GM12878 (cell line): ENCODE data around the gene FOXP1. TPM values are rescaled to one million over a fixed set of nuclear protein-coding genes. Genes with fewer than 3 reads are reported as not detected.

Source experiments
- ATAC-seq: fragments of 200-7000 bp; cut with Tn5 transposase; 3 replicates; pipeline ENCODE4 v1.9.1; 2020; ENCODE audit warnings: mild to moderate bottlenecking, moderate library complexity
- BruUV-seq: library from RNA; stranded (reverse); fragments of 400-500 nt; replicated peaks from 2 replicates; lab custom pipeline; 2021; lab: Mats Ljungman, UMichigan
- CTCF ChIA-PET: fragments of 300-600 bp; sonication (Branson Sonifier 250); formaldehyde crosslinking; extraction: SDS; loops from one replicate; lab custom pipeline; 2021; ENCODE audit warnings: inconsistent platforms; lab: Yijun Ruan, JAX
- POLR2A ChIA-PET: fragments of 350-600 bp; formaldehyde crosslinking; extraction: SDS; loops from one replicate; lab custom pipeline; 2021; ENCODE audit warnings: inconsistent platforms; lab: Charles Lee
- RAD21 ChIA-PET: fragments of 300-600 bp; sonication (Branson Sonifier 250); formaldehyde crosslinking; loops from one replicate; lab custom pipeline; 2023; ENCODE audit warnings: antibody characterized with exemption; ENCODE audit not compliant: unreplicated experiment; lab: Charles Lee
- SMC1A ChIA-PET: fragments of 300-600 bp; sonication (Branson Sonifier 250); formaldehyde crosslinking; loops from one replicate; lab custom pipeline; 2023; ENCODE audit not compliant: unreplicated experiment, uncharacterized antibody; lab: Charles Lee
- DNase-seq: peaks from one replicate; pipeline ENCODE4 v3.0.0-alpha.2; 2011; ENCODE audit warnings: low read depth, low spot score
- FAIRE-seq: peaks from 3 replicates; lab custom pipeline; 2011; peaks lifted over from hg19 to GRCh38; lab: Jason Lieb, UNC
- H2AFZ ChIP-seq: 2 replicates; pipeline ENCODE4 v1.6.0; 2011; ENCODE audit warnings: low read depth, low read length, control low read depth; ENCODE audit not compliant: control insufficient read depth
- H3K27ac ChIP-seq: 2 replicates; pipeline ENCODE4 v1.5.1; 2011; ENCODE audit warnings: control low read depth; ENCODE audit not compliant: control insufficient read depth, insufficient read depth
- H3K27me3 ChIP-seq, 2 experiments: replicated peaks in 1 of 2; 2 replicates each; pipeline versions ENCODE4 v1.6.0 to v1.6.1; 2011; ENCODE audit warnings: low read length in 1 of 2; ENCODE audit not compliant: control insufficient read depth in 2 of 2, insufficient read depth in 2 of 2
- H3K36me3 ChIP-seq, 2 experiments: 2 replicates each; pipeline ENCODE4 v1.5.1; 2011; ENCODE audit warnings: low read length in 1 of 2; ENCODE audit not compliant: control insufficient read depth in 2 of 2, insufficient read depth in 2 of 2
- H3K4me1 ChIP-seq: 2 replicates; pipeline ENCODE4 v1.6.1; 2011; ENCODE audit warnings: mild to moderate bottlenecking, low read length, moderate library complexity, mixed read lengths; ENCODE audit not compliant: control insufficient read depth, insufficient read depth
- H3K4me2 ChIP-seq: 2 replicates; pipeline ENCODE4 v1.6.0; 2011; ENCODE audit warnings: control low read depth; ENCODE audit not compliant: control insufficient read depth, insufficient read depth
- H3K4me3 ChIP-seq: fragments of 200-600 bp; sonication (generic); 2 replicates; pipeline ENCODE4 v1.5.1; 2016
- H3K79me2 ChIP-seq: 2 replicates; pipeline ENCODE4 v1.6.0; 2011; ENCODE audit warnings: low read length; ENCODE audit not compliant: control insufficient read depth, insufficient read depth
- H3K9ac ChIP-seq: 2 replicates; pipeline ENCODE4 v1.8.0; 2011; ENCODE audit warnings: low read length, control low read depth, mixed read lengths; ENCODE audit not compliant: control insufficient read depth, insufficient read depth
- H3K9me3 ChIP-seq: replicated peaks from 3 replicates; pipeline ENCODE4 v1.5.1; 2011; ENCODE audit warnings: mild to moderate bottlenecking, low read length; ENCODE audit not compliant: control insufficient read depth, insufficient read depth
- H4K20me1 ChIP-seq: 2 replicates; pipeline ENCODE4 v1.6.0; 2011; ENCODE audit not compliant: control insufficient read depth, insufficient read depth
- ATF7 ChIP-seq: fragments of 450-650 bp; IDR thresholded peaks from 2 replicates; pipeline ENCODE4 v1.6.1; 2016; ENCODE audit warnings: low read depth, mild to moderate bottlenecking
- BCL11A ChIP-seq: IDR thresholded peaks from 2 replicates; pipeline ENCODE4 v1.6.1; 2011; ENCODE audit warnings: low read depth, low read length
- CBX5 ChIP-seq: sonication (generic); IDR thresholded peaks from 2 replicates; pipeline ENCODE4 v1.6.1; 2016; ENCODE audit warnings: low read depth, moderate library complexity, mild to moderate bottlenecking, inconsistent platforms
- CEBPB ChIP-seq, 2 experiments: fragments of 150-350 bp in 1 of 2; IDR thresholded peaks; 2 replicates each; pipeline ENCODE4 v1.6.1; 2012 to 2014; ENCODE audit warnings: low read depth in 2 of 2, low read length in 2 of 2, borderline replicate concordance in 1 of 2, inconsistent platforms in 1 of 2
- CREM ChIP-seq: IDR thresholded peaks from 2 replicates; pipeline ENCODE4 v1.6.1; 2014; ENCODE audit warnings: antibody characterized with exemption, low read depth
- ESRRA ChIP-seq: IDR thresholded peaks from 2 replicates; pipeline ENCODE4 v1.6.1; 2012; ENCODE audit warnings: mild to moderate bottlenecking, low read length, improper control_type of control experiment
- IKZF2 ChIP-seq, 2 experiments: fragments of 450-650 bp; IDR thresholded peaks; 2 replicates each; pipeline ENCODE4 v1.6.1; 2017; ENCODE audit warnings: mild to moderate bottlenecking in 2 of 2, moderate library complexity in 2 of 2
- KAT2A ChIP-seq: conservative IDR thresholded peaks from 2 replicates; pipeline ENCODE4 v1.6.1; 2011; ENCODE audit warnings: low read depth, low read length; ENCODE audit not compliant: control insufficient read depth
- NFYB ChIP-seq: IDR thresholded peaks from 2 replicates; pipeline ENCODE4 v1.6.1; 2011; ENCODE audit warnings: low read depth, mild to moderate bottlenecking, low read length, improper control_type of control experiment, moderate library complexity; ENCODE audit not compliant: insufficient read depth
- SIN3A ChIP-seq: IDR thresholded peaks from 2 replicates; pipeline ENCODE4 v1.6.1; 2012; ENCODE audit warnings: low read depth, low read length, improper control_type of control experiment
- SMARCA5 ChIP-seq: fragments of 450-650 bp; IDR thresholded peaks from 2 replicates; pipeline ENCODE4 v1.6.1; 2017; ENCODE audit warnings: mild to moderate bottlenecking
- SREBF1 ChIP-seq: IDR thresholded peaks from 2 replicates; pipeline ENCODE4 v1.6.1; 2012; ENCODE audit warnings: mild to moderate bottlenecking, low read length
- SRF ChIP-seq, 2 experiments: IDR thresholded peaks; 2 replicates each; pipeline ENCODE4 v1.6.1; 2011; ENCODE audit warnings: low read depth in 2 of 2, low read length in 2 of 2, mild to moderate bottlenecking in 1 of 2, moderate library complexity in 1 of 2
- WRNIP1 ChIP-seq: IDR thresholded peaks from 2 replicates; pipeline ENCODE4 v1.6.1; 2011; ENCODE audit warnings: low read depth, low read length, improper control_type of control experiment, borderline replicate concordance
- ZSCAN29 ChIP-seq: fragments of 450-650 bp; IDR thresholded peaks from 2 replicates; pipeline ENCODE4 v1.6.1; 2017; ENCODE audit warnings: mild to moderate bottlenecking, moderate library complexity
- WGBS: methylation state at CpG from one replicate; pipeline ENCODE4 v1.1.6; 2016; ENCODE audit warnings: low lambda C conversion rate; ENCODE audit not compliant: insufficient replicate concordance, insufficient coverage; ENCODE audit errors: missing lambda C conversion rate; 5-methylcytosine and 5-hydroxymethylcytosine counted together
- in situ Hi-C: fragments of 300-500 bp; cut with MboI; formaldehyde crosslinking; loops from 9 replicates; pipeline ENCODE4 v1.14.3; 2018; ENCODE audit warnings: mixed read lengths
- intact Hi-C: fragments of 100-400 bp; cut with micrococcal nuclease; formaldehyde crosslinking; loops from one replicate; pipeline ENCODE4 v1.14.2; 2022; ENCODE audit not compliant: unreplicated experiment
- polyA plus RNA-seq, 11 experiments: library from polyadenylated mRNA; depleted of rRNA in 4 of 11; unstranded in 6 of 11; stranded (reverse) in 5 of 11; fragments of >200 nt; fragmentation: Nextera tagmentation in 4 of 11; fragmentation: Illumina TruSeq in 1 of 11; extraction: Ambion mirVana in 4 of 11; extraction: Trizol in 1 of 11; gene quantifications; 1 replicate in 1 of 11; 2 replicates in 10 of 11; pipeline versions ENCODE4 v1.2.1 to v1.2.3, GENCODE V29; 2011 to 2016; ENCODE audit warnings: inconsistent platforms in 2 of 11, missing spikeins in 2 of 11, low read depth in 1 of 11
- total RNA-seq, 4 experiments: library from RNA; depleted of rRNA in 3 of 4; stranded (reverse); fragments of >200 nt in 3 of 4; fragmentation: Illumina TruSeq in 1 of 4; extraction: Trizol in 1 of 4; gene quantifications; 2 replicates each; pipeline versions ENCODE4 v1.2.1 to v1.2.3, GENCODE V29; 2013 to 2021
- TF ChIP-seq, protein P1 (sequence below): fragments of 450-650 bp; IDR thresholded peaks from 2 replicates; pipeline ENCODE4 v1.6.1; 2017; ENCODE audit warnings: mild to moderate bottlenecking, moderate library complexity
- TF ChIP-seq, protein P2 (sequence below): IDR thresholded peaks from 2 replicates; pipeline ENCODE4 v1.6.1; 2012; ENCODE audit warnings: low read depth, low read length, improper control_type of control experiment

FOXP1 gene
- total and polyA plus RNA-seq, 10 of the 15 experiments (the other 5 are each of a cell fraction or from before 2014, with no cell fraction given) = 0.05 to 1.6 (median 0.20) TPM; not detected in 1

DNA sequence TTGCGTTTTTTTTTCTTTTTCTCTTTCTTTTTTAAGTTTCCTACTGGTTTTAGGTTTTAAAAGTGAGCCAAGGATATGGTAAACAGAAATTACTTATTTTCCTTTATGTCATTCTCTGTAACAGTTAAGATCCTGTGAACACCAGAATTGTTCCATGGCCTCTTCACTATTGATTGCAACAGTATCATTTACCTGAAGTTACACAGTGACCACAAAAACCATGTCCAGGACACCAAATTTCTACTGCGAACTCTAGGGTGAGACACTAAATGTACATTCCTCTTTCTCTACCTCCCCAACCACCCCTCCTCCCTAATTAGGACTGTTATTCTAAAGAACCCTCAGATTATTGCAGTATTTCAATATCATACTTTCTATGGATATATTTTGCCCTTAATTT is 280.9 kb downstream of the FOXP1 start:
- CTCF ChIA-PET = interaction anchor here (0.6 kb wide), 1 partner anchor 29 kb away, joined by 3 read pairs; no protein-coding TSS in a partner anchor
- no peak overlapping the region for H3K9ac ChIP-seq
- H3K27me3 ChIP-seq = peaks cover 3 to 10% of the 10 kb centered on the region in 2 experiments; a peak in 3 of 4 replicates
- DNase-seq (no peak), ATAC-seq (no peak), FAIRE-seq (peak; percentile 41)
- H3K27ac ChIP-seq = no peak overlapping the region
- no peak overlapping the region for H3K4me2 ChIP-seq
- no peaks in the 10 kb centered on the region for H3K79me2 ChIP-seq
- no peaks in the 10 kb centered on the region for H3K4me1 ChIP-seq
- H3K9me3 ChIP-seq = no peaks in the 10 kb centered on the region
- H3K36me3 ChIP-seq = no peaks in the 10 kb centered on the region
- intact Hi-C loops = no loop called here
- H2AFZ ChIP-seq = no peak overlapping the region
- 64% methylated on average over 2 of the region's 2 CpGs for WGBS
- H4K20me1 ChIP-seq = no peaks in the 10 kb centered on the region
- no TSS peak for BruUV-seq
- TF ChIP-seq SRF (IDR thresholded peaks at IDR 0.05; ENCODE audit: low read depth in 2 of 2, low read length in 2 of 2) (no peak), SREBF1 (no peak), SMARCA5 (no peak), ATF7 (no peak), WRNIP1 (no peak), NFYB (no peak), ZSCAN29 (no peak), CREM (no peak), SIN3A (no peak), KAT2A (no peak), BCL11A (no peak), IKZF2 (IDR thresholded peaks at IDR 0.05) (no peak), ESRRA (no peak), CBX5 (no peak), CEBPB (IDR thresholded peaks at IDR 0.05; ENCODE audit: borderline replicate concordance in 1 of 2, low read depth in 2 of 2, low read length in 2 of 2) (no peak)
- TF ChIP-seq, protein P1, sequence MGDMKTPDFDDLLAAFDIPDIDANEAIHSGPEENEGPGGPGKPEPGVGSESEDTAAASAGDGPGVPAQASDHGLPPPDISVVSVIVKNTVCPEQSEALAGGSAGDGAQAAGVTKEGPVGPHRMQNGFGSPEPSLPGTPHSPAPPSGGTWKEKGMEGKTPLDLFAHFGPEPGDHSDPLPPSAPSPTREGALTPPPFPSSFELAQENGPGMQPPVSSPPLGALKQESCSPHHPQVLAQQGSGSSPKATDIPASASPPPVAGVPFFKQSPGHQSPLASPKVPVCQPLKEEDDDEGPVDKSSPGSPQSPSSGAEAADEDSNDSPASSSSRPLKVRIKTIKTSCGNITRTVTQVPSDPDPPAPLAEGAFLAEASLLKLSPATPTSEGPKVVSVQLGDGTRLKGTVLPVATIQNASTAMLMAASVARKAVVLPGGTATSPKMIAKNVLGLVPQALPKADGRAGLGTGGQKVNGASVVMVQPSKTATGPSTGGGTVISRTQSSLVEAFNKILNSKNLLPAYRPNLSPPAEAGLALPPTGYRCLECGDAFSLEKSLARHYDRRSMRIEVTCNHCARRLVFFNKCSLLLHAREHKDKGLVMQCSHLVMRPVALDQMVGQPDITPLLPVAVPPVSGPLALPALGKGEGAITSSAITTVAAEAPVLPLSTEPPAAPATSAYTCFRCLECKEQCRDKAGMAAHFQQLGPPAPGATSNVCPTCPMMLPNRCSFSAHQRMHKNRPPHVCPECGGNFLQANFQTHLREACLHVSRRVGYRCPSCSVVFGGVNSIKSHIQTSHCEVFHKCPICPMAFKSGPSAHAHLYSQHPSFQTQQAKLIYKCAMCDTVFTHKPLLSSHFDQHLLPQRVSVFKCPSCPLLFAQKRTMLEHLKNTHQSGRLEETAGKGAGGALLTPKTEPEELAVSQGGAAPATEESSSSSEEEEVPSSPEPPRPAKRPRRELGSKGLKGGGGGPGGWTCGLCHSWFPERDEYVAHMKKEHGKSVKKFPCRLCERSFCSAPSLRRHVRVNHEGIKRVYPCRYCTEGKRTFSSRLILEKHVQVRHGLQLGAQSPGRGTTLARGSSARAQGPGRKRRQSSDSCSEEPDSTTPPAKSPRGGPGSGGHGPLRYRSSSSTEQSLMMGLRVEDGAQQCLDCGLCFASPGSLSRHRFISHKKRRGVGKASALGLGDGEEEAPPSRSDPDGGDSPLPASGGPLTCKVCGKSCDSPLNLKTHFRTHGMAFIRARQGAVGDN = no peak
- TF ChIP-seq, protein P2, sequence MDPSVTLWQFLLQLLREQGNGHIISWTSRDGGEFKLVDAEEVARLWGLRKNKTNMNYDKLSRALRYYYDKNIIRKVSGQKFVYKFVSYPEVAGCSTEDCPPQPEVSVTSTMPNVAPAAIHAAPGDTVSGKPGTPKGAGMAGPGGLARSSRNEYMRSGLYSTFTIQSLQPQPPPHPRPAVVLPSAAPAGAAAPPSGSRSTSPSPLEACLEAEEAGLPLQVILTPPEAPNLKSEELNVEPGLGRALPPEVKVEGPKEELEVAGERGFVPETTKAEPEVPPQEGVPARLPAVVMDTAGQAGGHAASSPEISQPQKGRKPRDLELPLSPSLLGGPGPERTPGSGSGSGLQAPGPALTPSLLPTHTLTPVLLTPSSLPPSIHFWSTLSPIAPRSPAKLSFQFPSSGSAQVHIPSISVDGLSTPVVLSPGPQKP = no peak
- in situ Hi-C loops = no loop called here
- POLR2A ChIA-PET = no interaction called here
- no peak overlapping the region for H3K4me3 ChIP-seq
- RAD21 ChIA-PET = no interaction called here
- SMC1A ChIA-PET = no interaction called here
